GM10266 (cell line): ENCODE results near the gene FGF1.

Experiments used
- DNase-seq: peaks from one replicate; pipeline ENCODE4 v3.0.0; 2012; ENCODE audit errors: extremely low spot score
- CTCF ChIP-seq: IDR thresholded peaks from 2 replicates; pipeline ENCODE4 v1.5.1; 2012; ENCODE audit warnings: mild to moderate bottlenecking, low read depth; ENCODE audit not compliant: control insufficient read depth, insufficient read depth; ENCODE audit errors: missing control alignments

FGF1 gene

GRCh38 chr5:142621227-142621626, 64.7 kb downstream of the FGF1 start:
- DNase-seq = no peak

GRCh38 chr5:142619815-142620214, 66.1 kb downstream of the FGF1 start:
- DNase-seq = no peak
- TF ChIP-seq CTCF = no peak

More at GRCh38 chr5:142621227-142621626, 64.7 kb downstream of the FGF1 start:
- no peak for TF ChIP-seq CTCF

- DNase-seq = no peak
- no peak for TF ChIP-seq CTCF
Measured at GRCh38 chr5:142618130-142618523, 67.8 kb downstream of the FGF1 start.

- no peak for TF ChIP-seq CTCF
- no peak for DNase-seq
Measured at GRCh38 chr5:142617416-142618129, 68.3 kb downstream of the FGF1 start.

GRCh38 chr5:142615948-142616347, 69.9 kb downstream of the FGF1 start:
- no peak for DNase-seq
- TF ChIP-seq CTCF = no peak

- TF ChIP-seq CTCF = no peak
- no peak for DNase-seq
Measured at GRCh38 chr5:142614054-142614453, 71.8 kb downstream of the FGF1 start.

- DNase-seq = no peak
- no peak for TF ChIP-seq CTCF
Measured at GRCh38 chr5:142613271-142613671, 72.6 kb downstream of the FGF1 start.
